ENCODE measurements around the gene CRYGN. TPM values are rescaled to one million over a fixed set of nuclear protein-coding genes. Genes with fewer than 3 reads are reported as not detected.

Gene CRYGN
- total RNA-seq, 1 donor from 2014 or later, result not detected

GRCh38 chr7:151405056-151405455 lies 34.9 kb downstream of the CRYGN start:
- DNase-seq, result no peak

- DNase-seq, result no peak
Measured at GRCh38 chr7:151404216-151405011, 35.5 kb downstream of the CRYGN start.

GRCh38 chr7:151403764-151404163 lies 36.2 kb downstream of the CRYGN start:
- DNase-seq, result no peak

- DNase-seq, result no peak
Measured at GRCh38 chr7:151402029-151402835, 37.7 kb downstream of the CRYGN start.

- no peak for DNase-seq
Measured at GRCh38 chr7:151400626-151401315, 39.2 kb downstream of the CRYGN start.

GRCh38 chr7:151399906-151400305 lies 40.0 kb downstream of the CRYGN start:
- DNase-seq, result no peak

GRCh38 chr7:151399305-151399601 lies 40.7 kb downstream of the CRYGN start:
- no peak for DNase-seq

- DNase-seq, result no peak
Measured at GRCh38 chr7:151398446-151399304, 41.3 kb downstream of the CRYGN start.

GRCh38 chr7:151397026-151397425 lies 42.9 kb downstream of the CRYGN start:
- DNase-seq, result no peak

- no peak for DNase-seq
Measured at GRCh38 chr7:151396328-151396970, 43.5 kb downstream of the CRYGN start.

- DNase-seq, result no peak
Measured at GRCh38 chr7:151395036-151395367, 44.9 kb downstream of the CRYGN start.

- DNase-seq, result no peak
Measured at GRCh38 chr7:151394076-151395035, 45.6 kb downstream of the CRYGN start.

- DNase-seq, result no peak
Measured at GRCh38 chr7:151393031-151393977, 46.6 kb downstream of the CRYGN start.

GRCh38 chr7:151392426-151392825 lies 47.5 kb downstream of the CRYGN start:
- no peak for DNase-seq

GRCh38 chr7:151392002-151392401 lies 47.9 kb downstream of the CRYGN start:
- DNase-seq, result no peak

- DNase-seq, result no peak
Measured at GRCh38 chr7:151391358-151391730, 48.6 kb downstream of the CRYGN start.

- no peak for DNase-seq
Measured at GRCh38 chr7:151390598-151391357, 49.2 kb downstream of the CRYGN start.

- DNase-seq, result no peak
Measured at GRCh38 chr7:151389768-151390597, 50.0 kb downstream of the CRYGN start.

Measured in dermis blood vessel endothelial cell (primary cell).